GM20000 (cell line): ENCODE data around the gene LATS2.
"Not testable (repeated sequence)": the region's sequence is repeated elsewhere in the genome, so short reads cannot be mapped to it uniquely, and the experiment has no call there.

ENCODE experiments used
- DNase-seq: peaks from one replicate; pipeline ENCODE4 v3.0.0; 2012; ENCODE audit warnings: low spot score
- CTCF ChIP-seq: IDR thresholded peaks from 2 replicates; pipeline ENCODE4 v1.5.1; 2012; ENCODE audit warnings: mild to moderate bottlenecking, control low read depth; ENCODE audit errors: extremely low read depth, missing control alignments

Gene LATS2

GRCh38 chr13:21055016-21055415 lies 6.4 kb downstream of the LATS2 start:
- DNase-seq, result no peak
- no peak for TF ChIP-seq CTCF

GRCh38 chr13:21054313-21054712 lies 7.1 kb downstream of the LATS2 start:
- TF ChIP-seq CTCF, result no peak
- no peak for DNase-seq

GRCh38 chr13:21053231-21053630 lies 8.2 kb downstream of the LATS2 start:
- no peak for DNase-seq
- no peak for TF ChIP-seq CTCF

- TF ChIP-seq CTCF, result no peak
- DNase-seq, result no peak
These were observed 9.7 kb downstream of the LATS2 start for GRCh38 chr13:21051675-21052074.

GRCh38 chr13:21050288-21051197 lies 10.8 kb downstream of the LATS2 start:
- TF ChIP-seq CTCF, result no peak
- no peak for DNase-seq

DNA sequence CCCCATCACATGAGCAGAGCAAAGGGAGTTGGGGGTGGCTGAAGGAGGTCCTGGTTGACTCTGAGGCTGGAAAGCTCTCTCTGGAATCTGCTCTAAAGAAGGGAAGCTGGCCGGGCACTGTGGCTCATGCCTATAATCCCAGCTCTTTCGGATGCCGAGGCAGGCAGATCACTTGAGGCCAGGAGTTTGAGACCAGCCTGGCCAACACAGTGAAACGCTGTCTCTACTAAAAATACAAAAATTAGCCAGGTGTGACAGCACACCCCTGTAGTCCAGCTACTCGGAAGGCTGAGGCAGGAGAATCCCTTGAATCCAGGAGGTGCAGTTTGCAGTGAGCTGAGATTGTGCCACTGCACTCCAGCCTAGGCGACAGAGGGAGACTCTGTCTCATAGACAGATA lies 11.7 kb downstream of the LATS2 start:
- not testable (repeated sequence) for DNase-seq

DNA sequence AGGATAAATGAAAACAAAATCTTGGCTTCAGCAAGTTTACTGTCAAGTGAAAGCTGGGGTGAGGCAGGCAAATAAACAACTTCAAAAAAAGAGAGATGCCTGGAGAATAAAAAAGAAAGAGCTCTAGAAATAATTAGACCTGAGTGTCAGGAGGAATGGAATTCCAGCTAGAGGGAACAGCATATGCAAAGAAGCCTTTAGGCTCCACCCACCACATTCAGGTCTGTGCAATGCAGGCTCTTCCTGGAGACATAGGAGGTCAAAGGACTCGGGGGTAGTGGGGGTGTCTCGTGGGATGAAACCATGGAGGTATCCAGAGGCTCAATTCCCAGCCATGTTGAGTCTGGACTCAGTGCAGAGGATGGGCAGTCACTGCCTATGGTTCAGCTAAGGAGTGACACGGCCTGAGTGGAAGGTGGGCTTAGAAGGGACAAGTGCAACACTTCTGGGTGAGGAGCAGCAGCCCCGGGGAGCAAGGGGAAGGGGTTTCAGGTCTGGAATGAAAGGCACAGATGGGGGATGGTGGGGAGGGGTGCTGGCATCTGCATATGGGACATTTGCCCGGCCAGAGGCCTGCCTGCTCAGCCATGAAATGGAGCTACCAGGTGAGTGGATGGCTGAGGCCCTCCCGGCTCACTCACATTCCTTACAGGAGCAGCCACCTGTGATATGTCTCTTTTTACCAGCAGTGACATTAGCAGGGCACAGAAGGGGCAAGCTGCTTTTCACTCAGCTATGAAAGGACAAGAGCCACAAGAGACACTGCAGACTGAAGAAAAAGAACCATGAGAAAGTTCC lies 12.3 kb downstream of the LATS2 start:
- DNase-seq, result no peak
- no peak for TF ChIP-seq CTCF
